DND-41 (cell line): Measurements from ENCODE around the gene MYO1C.
"Not testable (repeated sequence)": the region's sequence is repeated elsewhere in the genome, so short reads cannot be mapped to it uniquely, and the experiment has no call there.

Experiments used
- ATAC-seq: fragments of 200-7000 bp; cut with Tn5 transposase; 3 replicates; pipeline ENCODE4 v1.9.1; 2021; ENCODE audit warnings: low read depth; ENCODE audit not compliant: insufficient read depth
- DNase-seq: peaks from one replicate; pipeline ENCODE4 v3.0.0-alpha.2; 2020
- H2AFZ ChIP-seq: 2 replicates; pipeline ENCODE4 v1.6.0; 2012; ENCODE audit warnings: low read depth, low read length
- H3K27ac ChIP-seq: 2 replicates; pipeline ENCODE4 v1.5.1; 2012; ENCODE audit warnings: low read length, inconsistent platforms
- H3K27me3 ChIP-seq: fragments of 200-600 bp; sonication (generic); 2 replicates; pipeline ENCODE4 v1.6.0; 2012; ENCODE audit warnings: low read length, mild to moderate bottlenecking, inconsistent platforms; ENCODE audit not compliant: insufficient read depth, poor library complexity
- H3K36me3 ChIP-seq: 2 replicates; pipeline ENCODE4 v1.5.1; 2012; ENCODE audit warnings: low read length, inconsistent platforms; ENCODE audit not compliant: insufficient read depth
- H3K4me1 ChIP-seq: 2 replicates; pipeline ENCODE4 v1.5.1; 2012; ENCODE audit warnings: mild to moderate bottlenecking, low read length; ENCODE audit not compliant: insufficient read depth
- H3K4me2 ChIP-seq: 2 replicates; pipeline ENCODE4 v1.6.0; 2012; ENCODE audit warnings: mild to moderate bottlenecking, moderate library complexity, low read length, inconsistent platforms; ENCODE audit not compliant: insufficient read depth
- H3K4me3 ChIP-seq, 2 experiments: fragments of 200-600 bp in 1 of 2; shearing (Covaris generic) in 1 of 2; 2 replicates each; pipeline ENCODE4 v1.5.1; 2012 to 2016; ENCODE audit warnings: inconsistent platforms in 2 of 2, low read length in 2 of 2, mild to moderate bottlenecking in 2 of 2, low read depth in 1 of 2, moderate library complexity in 1 of 2
- H3K79me2 ChIP-seq: 2 replicates; pipeline ENCODE4 v1.6.0; 2012; ENCODE audit warnings: low read length, inconsistent platforms; ENCODE audit not compliant: insufficient read depth
- H3K9ac ChIP-seq: 2 replicates; pipeline ENCODE4 v1.6.0; 2012; ENCODE audit warnings: low read depth, mild to moderate bottlenecking, inconsistent platforms, low read length, moderate library complexity
- H3K9me3 ChIP-seq: 2 replicates; pipeline ENCODE4 v1.5.1; 2012; ENCODE audit warnings: low read length, moderate library complexity, mild to moderate bottlenecking, inconsistent platforms; ENCODE audit not compliant: insufficient read depth, severe bottlenecking
- H4K20me1 ChIP-seq: 2 replicates; pipeline ENCODE4 v1.6.0; 2012; ENCODE audit warnings: low read length; ENCODE audit not compliant: insufficient read depth
- CTCF ChIP-seq: IDR thresholded peaks from 2 replicates; pipeline ENCODE4 v1.5.1; 2012; ENCODE audit warnings: borderline replicate concordance, low read length, moderate library complexity, mild to moderate bottlenecking; ENCODE audit not compliant: poor library complexity, severe bottlenecking; ENCODE audit errors: extremely low read depth
- EZH2 ChIP-seq: IDR thresholded peaks from 3 replicates; pipeline ENCODE4 v1.6.1; 2012; ENCODE audit warnings: borderline replicate concordance, low read depth, mild to moderate bottlenecking, moderate library complexity, low read length, inconsistent platforms; ENCODE audit not compliant: severe bottlenecking

MYO1C gene

DNA sequence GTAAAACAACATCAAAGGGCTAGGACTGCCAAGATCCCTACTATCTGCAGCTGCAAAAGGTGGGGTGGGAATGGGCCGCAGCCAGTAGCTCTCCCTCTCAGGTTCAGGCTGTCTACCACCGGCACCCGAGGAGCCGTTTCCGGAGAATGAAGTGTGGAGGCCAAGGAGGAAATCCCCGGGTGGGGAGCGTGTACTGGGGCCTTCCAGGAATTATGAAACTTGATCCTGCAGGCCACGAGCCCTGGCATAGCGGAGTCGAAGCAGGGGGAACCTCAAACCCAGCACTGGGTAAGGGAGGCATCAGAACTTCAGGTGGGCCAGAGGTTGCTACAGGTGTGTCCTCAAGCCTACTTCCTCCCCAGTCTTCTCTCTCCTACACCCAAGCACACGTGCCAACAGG lies 18.8 kb upstream of the MYO1C start:
- DNase-seq (no peak), ATAC-seq (no peak)
- Histone ChIP-seq H3K4me2 (no peak overlapping the region), H3K36me3 (peaks cover 67% of the 10 kb centered on the region), H3K9ac (no peak overlapping the region), H3K79me2 (peaks cover 32% of the 10 kb centered on the region), H3K4me3 (no peak overlapping the region), H4K20me1 (peaks cover 19% of the 10 kb centered on the region), H3K4me1 (peaks cover 18% of the 10 kb centered on the region), H3K9me3 (no peaks in the 10 kb centered on the region), H3K27ac (no peak overlapping the region), H3K27me3 (no peaks in the 10 kb centered on the region), H2AFZ (no peak overlapping the region)
- TF ChIP-seq EZH2 = no peak
- TF ChIP-seq CTCF = no peak

DNA sequence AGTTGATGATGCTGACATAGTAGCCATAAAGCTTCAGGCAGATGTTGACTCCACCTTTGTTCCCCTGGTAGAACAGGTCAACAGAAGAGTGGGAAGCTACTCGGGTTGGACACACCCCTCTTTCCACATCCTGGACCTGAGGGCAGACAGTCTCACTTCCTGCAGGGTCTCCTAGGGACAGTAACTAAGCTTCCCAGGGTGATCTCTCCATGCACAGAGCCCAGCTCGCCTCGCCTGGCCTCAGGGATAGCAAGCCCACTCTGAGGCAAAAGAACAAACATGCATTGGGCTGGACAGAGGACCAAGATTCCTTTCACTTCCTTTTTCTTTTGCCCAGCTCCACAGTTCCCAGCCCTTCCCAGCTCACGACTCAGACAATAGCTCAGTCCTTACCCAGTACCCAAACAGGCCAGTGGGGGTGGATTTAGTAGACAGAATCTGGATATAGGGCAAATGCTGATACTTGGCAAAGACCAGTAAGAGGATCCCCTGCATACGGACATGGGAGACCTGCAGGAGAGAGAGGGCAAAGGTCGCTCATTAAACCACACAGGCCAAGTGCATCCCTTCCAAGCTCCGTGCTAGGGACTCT lies 16.9 kb upstream of the MYO1C start:
- H3K4me3 ChIP-seq = no peak overlapping the region
- peaks cover 68% of the 10 kb centered on the region for H3K36me3 ChIP-seq
- TF ChIP-seq CTCF (no peak), EZH2 (no peak)
- 0 out of 2 replicates have a peak overlapping the region, but pooled peaks have one; percentile 29 for H3K27ac ChIP-seq
- DNase-seq (no peak), ATAC-seq (no peak)
- H3K4me1 ChIP-seq = peaks cover 2% of the 10 kb centered on the region
- no peak overlapping the region for H3K9ac ChIP-seq
- H3K79me2 ChIP-seq = peaks cover 13% of the 10 kb centered on the region
- no peak overlapping the region for H2AFZ ChIP-seq
- H3K9me3 ChIP-seq = no peaks in the 10 kb centered on the region
- H4K20me1 ChIP-seq = peaks cover 14% of the 10 kb centered on the region
- no peaks in the 10 kb centered on the region for H3K27me3 ChIP-seq
- H3K4me2 ChIP-seq = no peak overlapping the region

- H3K27me3 ChIP-seq, H3K4me2 ChIP-seq, DNase-seq, H3K9ac ChIP-seq, H2AFZ ChIP-seq, ATAC-seq, H3K9me3 ChIP-seq, H3K4me3 ChIP-seq, H3K4me1 ChIP-seq, H3K79me2 ChIP-seq, H3K27ac ChIP-seq: not testable (repeated sequence)
- peaks cover 12% of the 10 kb centered on the region for H4K20me1 ChIP-seq
- peaks cover 67% of the 10 kb centered on the region for H3K36me3 ChIP-seq
Observed at GRCh38 chr17:1508709-1509108, 16.2 kb upstream of the MYO1C start.

- Histone ChIP-seq H3K4me3 (no peak overlapping the region), H2AFZ (no peak overlapping the region), H3K9ac (no peak overlapping the region), H3K4me2 (no peak overlapping the region), H3K4me1 (no peaks in the 10 kb centered on the region), H3K27me3 (no peaks in the 10 kb centered on the region), H3K79me2 (peaks cover 2% of the 10 kb centered on the region; the same call in 1 of the 2 replicates), H3K36me3 (peaks cover 49% of the 10 kb centered on the region), H3K27ac (no peak overlapping the region), H3K9me3 (no peaks in the 10 kb centered on the region), H4K20me1 (peaks cover 8% of the 10 kb centered on the region)
- TF ChIP-seq CTCF (no peak), EZH2 (no peak)
- ATAC-seq = no peak
- DNase-seq = no peak
Observed at GRCh38 chr17:1506649-1507267, 14.3 kb upstream of the MYO1C start.
